AG04450 (cell line): ENCODE results near the gene RIMBP2. TPM values are rescaled to one million over a fixed set of nuclear protein-coding genes. Genes with fewer than 3 reads are reported as not detected.

ENCODE experiments used
- CTCF ChIA-PET: fragments of 300-600, 350-600 bp; formaldehyde crosslinking; extraction: SDS; loops from one replicate; lab custom pipeline; 2022; ENCODE audit warnings: antibody characterized with exemption, inconsistent platforms; lab: Charles Lee
- POLR2A ChIA-PET: fragments of 350-600 bp; formaldehyde crosslinking; extraction: SDS; loops from one replicate; lab custom pipeline; 2021; ENCODE audit warnings: antibody characterized with exemption, inconsistent platforms; lab: Yijun Ruan, JAX
- DNase-seq: peaks from one replicate; pipeline ENCODE4 v3.0.0-alpha.2; 2011; ENCODE audit warnings: low read depth, low spot score
- H3K27ac ChIP-seq: one replicate; pipeline ENCODE4 v1.5.1; 2012; ENCODE audit warnings: low read depth, low read length, control low read depth
- H3K27me3 ChIP-seq: one replicate; pipeline ENCODE4 v1.6.0; 2012; ENCODE audit warnings: low read length; ENCODE audit not compliant: control insufficient read depth, insufficient read depth
- H3K4me3 ChIP-seq: 2 replicates; pipeline ENCODE4 v1.5.1; 2011; ENCODE audit warnings: mild to moderate bottlenecking, low read depth, low read length, control low read depth
- H3K9me3 ChIP-seq: 2 replicates; pipeline ENCODE4 v1.5.1; 2012; ENCODE audit warnings: low read length; ENCODE audit not compliant: control insufficient read depth, insufficient read depth
- CTCF ChIP-seq: IDR thresholded peaks from 2 replicates; pipeline ENCODE4 v1.5.1; 2011; ENCODE audit warnings: low read depth, low read length, control low read depth, inconsistent platforms
- polyA plus RNA-seq: library from polyadenylated mRNA; depleted of rRNA; stranded (reverse); fragments of >200 nt; gene quantifications from 2 replicates; pipeline ENCODE4 v1.2.3, GENCODE V29; 2011

The RIMBP2 gene
- polyA plus RNA-seq, 1 experiment, result not detected

GRCh38 chr12:130748786-130749185 is 32.7 kb upstream of the RIMBP2 start:
- Histone ChIP-seq H3K27me3 (no peaks in the 10 kb centered on the region), H3K27ac (no peak overlapping the region), H3K4me3 (no peak overlapping the region), H3K9me3 (peaks cover 10% of the 10 kb centered on the region; the same call in 1 of the 2 replicates)
- ChIA-PET CTCF (interaction anchor here (0.6 to 1.9 kb wide), 10 partner anchors 16 to 961 kb away, joined by 3 to 5 read pairs (median 4); no protein-coding TSS in a partner anchor), POLR2A (no interaction called here)
- DNase-seq, result no peak
- no peak for TF ChIP-seq CTCF

- Histone ChIP-seq H3K27ac (no peak overlapping the region), H3K4me3 (no peak overlapping the region), H3K27me3 (no peaks in the 10 kb centered on the region), H3K9me3 (peaks cover 9% of the 10 kb centered on the region; the same call in 1 of the 2 replicates)
- CTCF ChIA-PET, result interaction anchor here (0.6 to 1.9 kb wide), 12 partner anchors 9 to 962 kb away, joined by 3 to 6 read pairs (median 4); no protein-coding TSS in a partner anchor
- DNase-seq, result no peak
- POLR2A ChIA-PET, result no interaction called here
- TF ChIP-seq CTCF, result peak; percentile 86
Measured at GRCh38 chr12:130747867-130748740, 32.0 kb upstream of the RIMBP2 start.

- POLR2A ChIA-PET, result no interaction called here
Measured at GRCh38 chr12:130746546-130746945, 30.4 kb upstream of the RIMBP2 start.

GRCh38 chr12:130745921-130746320 is 29.8 kb upstream of the RIMBP2 start:
- CTCF ChIA-PET, result no interaction called here
- H3K27ac ChIP-seq, result no peak overlapping the region
- peaks cover 4% of the 10 kb centered on the region; the same call in 1 of the 2 replicates for H3K9me3 ChIP-seq
- H3K4me3 ChIP-seq, result no peak overlapping the region
- H3K27me3 ChIP-seq, result no peaks in the 10 kb centered on the region
- no peak for DNase-seq
- POLR2A ChIA-PET, result no interaction called here
- TF ChIP-seq CTCF, result no peak

More at GRCh38 chr12:130746546-130746945, 30.4 kb upstream of the RIMBP2 start:
- CTCF ChIA-PET, result interaction anchor here (1.4 kb wide), 1 partner anchor 16 kb away, joined by 6 read pairs; no protein-coding TSS in a partner anchor
- no peak overlapping the region for H3K27ac ChIP-seq
- TF ChIP-seq CTCF, result no peak
- peaks cover 3% of the 10 kb centered on the region; the same call in 1 of the 2 replicates for H3K9me3 ChIP-seq
- H3K27me3 ChIP-seq, result no peaks in the 10 kb centered on the region
- H3K4me3 ChIP-seq, result no peak overlapping the region
- no peak for DNase-seq

GRCh38 chr12:130744274-130744673 is 28.2 kb upstream of the RIMBP2 start:
- no peak overlapping the region for H3K27ac ChIP-seq
- no peak overlapping the region for H3K4me3 ChIP-seq
- peaks cover 19% of the 10 kb centered on the region for H3K9me3 ChIP-seq
- CTCF ChIA-PET, result no interaction called here
- POLR2A ChIA-PET, result no interaction called here
- no peak for TF ChIP-seq CTCF
- no peaks in the 10 kb centered on the region for H3K27me3 ChIP-seq
- no peak for DNase-seq
